ENCODE results near the gene TGIF1.
A peak's percentile ranks its signal among the peaks of the same experiment; 100 is the strongest.

The TGIF1 gene

GRCh38 chr18:3453540-3454364 is 3.8 kb downstream of the TGIF1 start:
- H3K9me2 ChIP-seq (replicated peaks; ENCODE audit: control insufficient read depth, low read length), result no peaks in the 10 kb centered on the region
- peaks cover 23% of the 10 kb centered on the region for H3K36me3 ChIP-seq (ENCODE audit: control insufficient read depth, low read length)
- peak overlapping the region; percentile 48 for H3K27ac ChIP-seq (ENCODE audit: low read depth, low read length)
- peaks cover 57% of the 10 kb centered on the region for H3K4me1 ChIP-seq (ENCODE audit: control insufficient read depth, low read length)
- H3K4me3 ChIP-seq (ENCODE audit: low read length), result peak overlapping the region; percentile 68
- H3K79me2 ChIP-seq (ENCODE audit: control insufficient read depth, low read length), result peaks cover 54% of the 10 kb centered on the region
- peak overlapping the region; percentile 85 for H3K4me2 ChIP-seq (ENCODE audit: low read length)
- no peaks in the 10 kb centered on the region for H3K27me3 ChIP-seq (ENCODE audit: control insufficient read depth, low read length)
- no peaks in the 10 kb centered on the region for H4K20me1 ChIP-seq (ENCODE audit: control insufficient read depth, insufficient read depth, low read depth, low read length)
- no peaks in the 10 kb centered on the region for H3K9me3 ChIP-seq (ENCODE audit: control insufficient read depth, insufficient read depth, low read length)
- no peak for TF ChIP-seq CTCF (IDR thresholded peaks at IDR 0.05; ENCODE audit: low read depth, low read length, poor library complexity, severe bottlenecking)
- no peak for TF ChIP-seq EZH2phosphoT487 (IDR thresholded peaks at IDR 0.05; ENCODE audit: borderline replicate concordance, low read length)
- peaks cover 15% of the 10 kb centered on the region for H3F3A ChIP-seq (ENCODE audit: control insufficient read depth, insufficient read depth)

GRCh38 chr18:3454365-3455089 is 4.6 kb downstream of the TGIF1 start:
- H3F3A ChIP-seq (ENCODE audit: control insufficient read depth, insufficient read depth), result peaks cover 10% of the 10 kb centered on the region
- H3K79me2 ChIP-seq (ENCODE audit: control insufficient read depth, low read length), result peaks cover 54% of the 10 kb centered on the region
- H3K27me3 ChIP-seq (ENCODE audit: control insufficient read depth, low read length), result no peaks in the 10 kb centered on the region
- H3K4me2 ChIP-seq (ENCODE audit: low read length), result peak overlapping the region; percentile 85
- peak; percentile 84 for TF ChIP-seq CTCF (IDR thresholded peaks at IDR 0.05; ENCODE audit: low read depth, low read length, poor library complexity, severe bottlenecking)
- TF ChIP-seq EZH2phosphoT487 (IDR thresholded peaks at IDR 0.05; ENCODE audit: borderline replicate concordance, low read length), result no peak
- H3K4me3 ChIP-seq (ENCODE audit: low read length), result peak overlapping the region; percentile 68
- H3K9me2 ChIP-seq (replicated peaks; ENCODE audit: control insufficient read depth, low read length), result no peaks in the 10 kb centered on the region
- peak overlapping the region; percentile 48 for H3K27ac ChIP-seq (ENCODE audit: low read depth, low read length)
- H3K4me1 ChIP-seq (ENCODE audit: control insufficient read depth, low read length), result peaks cover 58% of the 10 kb centered on the region
- H3K9me3 ChIP-seq (ENCODE audit: control insufficient read depth, insufficient read depth, low read length), result no peaks in the 10 kb centered on the region
- H3K36me3 ChIP-seq (ENCODE audit: control insufficient read depth, low read length), result peaks cover 29% of the 10 kb centered on the region
- H4K20me1 ChIP-seq (ENCODE audit: control insufficient read depth, insufficient read depth, low read depth, low read length), result no peaks in the 10 kb centered on the region

- H3K36me3 ChIP-seq (ENCODE audit: control insufficient read depth, low read length), result peaks cover 30% of the 10 kb centered on the region
Observed at GRCh38 chr18:3455090-3455635, 5.2 kb downstream of the TGIF1 start.

More at GRCh38 chr18:3455090-3455635, 5.2 kb downstream of the TGIF1 start:
- TF ChIP-seq CTCF (IDR thresholded peaks at IDR 0.05; ENCODE audit: low read depth, low read length, poor library complexity, severe bottlenecking) (no peak), EZH2phosphoT487 (IDR thresholded peaks at IDR 0.05; ENCODE audit: borderline replicate concordance, low read length) (no peak)
- H4K20me1 ChIP-seq (ENCODE audit: control insufficient read depth, insufficient read depth, low read depth, low read length), result no peaks in the 10 kb centered on the region
- H3K27me3 ChIP-seq (ENCODE audit: control insufficient read depth, low read length), result no peaks in the 10 kb centered on the region
- no peaks in the 10 kb centered on the region for H3K9me3 ChIP-seq (ENCODE audit: control insufficient read depth, insufficient read depth, low read length)
- no peak overlapping the region for H3K4me3 ChIP-seq (ENCODE audit: low read length)
- H3K4me1 ChIP-seq (ENCODE audit: control insufficient read depth, low read length), result peaks cover 54% of the 10 kb centered on the region
- H3K9me2 ChIP-seq (replicated peaks; ENCODE audit: control insufficient read depth, low read length), result no peaks in the 10 kb centered on the region
- no peak overlapping the region for H3K27ac ChIP-seq (ENCODE audit: low read depth, low read length)
- peaks cover 52% of the 10 kb centered on the region for H3K79me2 ChIP-seq (ENCODE audit: control insufficient read depth, low read length)
- peaks cover 10% of the 10 kb centered on the region for H3F3A ChIP-seq (ENCODE audit: control insufficient read depth, insufficient read depth)
- peak overlapping the region; percentile 85 for H3K4me2 ChIP-seq (ENCODE audit: low read length)
